ENCODE measurements around the gene ST3GAL4.
"Not testable (repeated sequence)": the region's sequence is repeated elsewhere in the genome, so short reads cannot be mapped to it uniquely, and the experiment has no call there.

Gene ST3GAL4, protein sequence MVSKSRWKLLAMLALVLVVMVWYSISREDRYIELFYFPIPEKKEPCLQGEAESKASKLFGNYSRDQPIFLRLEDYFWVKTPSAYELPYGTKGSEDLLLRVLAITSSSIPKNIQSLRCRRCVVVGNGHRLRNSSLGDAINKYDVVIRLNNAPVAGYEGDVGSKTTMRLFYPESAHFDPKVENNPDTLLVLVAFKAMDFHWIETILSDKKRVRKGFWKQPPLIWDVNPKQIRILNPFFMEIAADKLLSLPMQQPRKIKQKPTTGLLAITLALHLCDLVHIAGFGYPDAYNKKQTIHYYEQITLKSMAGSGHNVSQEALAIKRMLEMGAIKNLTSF

DNA sequence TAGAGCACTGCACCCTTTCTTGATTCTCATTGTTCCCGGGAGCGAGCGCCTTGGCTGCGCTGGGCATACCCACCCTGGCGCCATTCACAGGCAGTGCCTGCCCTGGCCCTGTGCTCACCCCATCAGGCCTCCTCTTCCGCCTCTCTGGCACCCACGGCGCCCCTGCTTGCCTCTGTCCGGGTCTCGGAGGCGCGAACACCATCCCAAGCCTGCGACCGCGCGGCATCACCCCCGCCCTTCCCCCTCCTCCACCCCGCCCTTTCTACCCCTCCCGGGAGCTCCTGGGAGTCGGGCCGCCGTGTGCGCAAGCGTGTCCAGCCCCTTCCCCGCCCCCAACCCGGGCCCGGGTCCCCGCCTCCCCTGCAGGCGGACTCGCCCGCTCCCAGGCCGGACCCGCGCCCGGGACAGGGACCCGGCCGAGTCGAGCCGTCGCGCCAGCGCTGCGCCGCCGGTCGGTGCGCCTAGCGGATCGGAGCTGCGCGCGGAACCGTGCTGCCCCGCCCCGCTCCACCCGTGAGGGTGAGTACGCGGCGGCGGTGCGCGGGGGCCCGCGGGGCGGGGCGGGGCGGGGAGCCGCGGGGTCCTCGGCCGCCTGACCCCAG lies at the start of gene ST3GAL4:
Gene ST3GAL4, plus strand, starts transcription at position 363 of the 602 bp plus-strand sequence. CDS start 50,470 bp downstream, outside the sequence.
- peak within 1 kb of the TSS; percentile 87 for H3K4me3 ChIP-seq (ENCODE audit: low read length)
- DNase-seq (ENCODE audit: low read depth), result peak; percentile 52
- TF ChIP-seq, protein P1, sequence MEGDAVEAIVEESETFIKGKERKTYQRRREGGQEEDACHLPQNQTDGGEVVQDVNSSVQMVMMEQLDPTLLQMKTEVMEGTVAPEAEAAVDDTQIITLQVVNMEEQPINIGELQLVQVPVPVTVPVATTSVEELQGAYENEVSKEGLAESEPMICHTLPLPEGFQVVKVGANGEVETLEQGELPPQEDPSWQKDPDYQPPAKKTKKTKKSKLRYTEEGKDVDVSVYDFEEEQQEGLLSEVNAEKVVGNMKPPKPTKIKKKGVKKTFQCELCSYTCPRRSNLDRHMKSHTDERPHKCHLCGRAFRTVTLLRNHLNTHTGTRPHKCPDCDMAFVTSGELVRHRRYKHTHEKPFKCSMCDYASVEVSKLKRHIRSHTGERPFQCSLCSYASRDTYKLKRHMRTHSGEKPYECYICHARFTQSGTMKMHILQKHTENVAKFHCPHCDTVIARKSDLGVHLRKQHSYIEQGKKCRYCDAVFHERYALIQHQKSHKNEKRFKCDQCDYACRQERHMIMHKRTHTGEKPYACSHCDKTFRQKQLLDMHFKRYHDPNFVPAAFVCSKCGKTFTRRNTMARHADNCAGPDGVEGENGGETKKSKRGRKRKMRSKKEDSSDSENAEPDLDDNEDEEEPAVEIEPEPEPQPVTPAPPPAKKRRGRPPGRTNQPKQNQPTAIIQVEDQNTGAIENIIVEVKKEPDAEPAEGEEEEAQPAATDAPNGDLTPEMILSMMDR (conservative IDR thresholded peaks at IDR 0.05; ENCODE audit: low read length), result no peak

DNA sequence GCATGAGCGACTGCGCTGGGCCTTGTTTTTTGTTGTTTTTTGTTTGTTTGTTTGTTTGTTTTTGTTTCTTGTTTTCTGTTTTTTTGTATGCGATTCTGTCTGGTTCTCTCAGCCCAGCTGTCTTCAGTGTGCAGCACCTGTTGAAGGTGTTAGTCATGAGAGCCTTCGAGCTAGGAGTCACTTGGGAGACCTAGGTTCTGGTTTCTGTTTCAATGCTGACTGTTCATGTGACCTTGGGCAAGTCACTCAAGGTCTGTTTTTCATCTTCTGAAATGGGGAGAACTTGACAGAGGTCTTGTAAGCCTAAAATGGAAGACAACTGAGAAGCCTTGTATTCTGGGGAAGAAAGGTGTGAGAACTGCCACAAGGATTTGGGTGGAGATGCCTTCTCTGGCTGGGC lies 49.8 kb upstream of the ST3GAL4 start:
- DNase-seq (ENCODE audit: low read depth), result no peak
- TF ChIP-seq, protein P1 (conservative IDR thresholded peaks at IDR 0.05; ENCODE audit: low read length), result no peak
- H3K4me3 ChIP-seq (ENCODE audit: low read length), result no peak overlapping the region

DNA sequence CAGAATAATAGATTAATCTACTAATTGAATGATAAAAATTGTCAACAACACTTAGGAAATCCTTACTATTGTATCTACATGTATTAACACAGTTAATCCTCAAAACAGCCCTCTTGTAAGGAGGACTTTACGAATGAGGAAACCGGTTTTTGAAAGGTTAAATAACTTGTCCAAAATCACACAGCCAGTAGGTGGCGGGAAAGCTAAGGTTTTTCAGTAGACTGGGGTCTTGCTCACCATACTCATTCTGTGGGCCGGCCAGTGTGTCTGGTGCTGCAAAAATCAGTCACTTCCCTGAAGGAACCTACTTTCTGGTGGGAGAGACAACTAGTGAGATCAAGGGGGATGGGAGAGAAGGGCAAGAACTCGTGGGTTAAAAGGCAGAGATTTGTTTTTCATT lies 47.8 kb upstream of the ST3GAL4 start:
- TF ChIP-seq, protein P1 (conservative IDR thresholded peaks at IDR 0.05; ENCODE audit: low read length), result peak; percentile 57
- H3K4me3 ChIP-seq (ENCODE audit: low read length), result no peak overlapping the region
- DNase-seq (ENCODE audit: low read depth), result peak; percentile 48

DNA sequence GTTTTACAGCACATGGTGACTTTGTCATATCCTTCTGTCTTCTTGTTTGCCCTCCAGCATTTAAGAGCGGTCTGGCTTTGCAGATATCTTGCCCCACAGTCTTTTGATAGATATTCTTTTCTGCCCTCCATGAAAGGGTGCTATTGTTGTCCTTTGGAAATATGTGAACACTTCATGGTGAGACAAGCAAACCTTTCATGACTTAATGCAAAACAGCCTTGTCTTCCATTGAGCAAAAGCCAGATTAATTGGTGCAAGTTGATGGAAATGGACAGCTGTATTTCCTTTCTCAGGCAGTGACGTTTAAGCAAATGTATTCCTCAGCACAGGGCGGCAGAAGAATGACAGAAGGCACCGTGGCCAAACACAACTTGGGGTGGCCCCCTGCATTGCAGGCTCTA lies 47.2 kb upstream of the ST3GAL4 start:
- TF ChIP-seq, protein P1 (conservative IDR thresholded peaks at IDR 0.05; ENCODE audit: low read length), result no peak
- DNase-seq (ENCODE audit: low read depth), result no peak

DNA sequence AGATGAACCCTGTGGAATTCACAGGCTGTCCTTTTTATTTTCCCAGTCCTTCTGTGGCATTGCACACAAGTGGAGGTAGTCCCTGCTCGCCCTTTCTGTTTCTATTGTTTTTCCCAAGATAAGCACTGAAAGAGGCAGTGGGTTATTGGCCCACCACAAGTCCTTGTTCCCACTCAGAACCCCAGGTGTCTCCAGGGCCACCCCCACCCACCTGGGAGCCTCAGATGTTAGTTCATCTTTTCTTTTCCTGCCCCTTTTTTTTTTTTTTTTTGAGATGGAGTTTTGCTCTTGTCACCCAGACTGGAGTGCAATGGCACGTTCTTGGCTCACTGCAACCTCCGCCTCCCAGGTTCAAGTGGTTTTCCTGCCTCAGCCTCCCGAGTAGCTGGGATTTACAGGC lies 46.7 kb upstream of the ST3GAL4 start:
- DNase-seq (ENCODE audit: low read depth); H3K4me3 ChIP-seq (ENCODE audit: low read length): not testable (repeated sequence)

More for the DNA sequence above, 47.2 kb upstream of the ST3GAL4 start:
- H3K4me3 ChIP-seq (ENCODE audit: low read length), result no peak overlapping the region

DNA sequence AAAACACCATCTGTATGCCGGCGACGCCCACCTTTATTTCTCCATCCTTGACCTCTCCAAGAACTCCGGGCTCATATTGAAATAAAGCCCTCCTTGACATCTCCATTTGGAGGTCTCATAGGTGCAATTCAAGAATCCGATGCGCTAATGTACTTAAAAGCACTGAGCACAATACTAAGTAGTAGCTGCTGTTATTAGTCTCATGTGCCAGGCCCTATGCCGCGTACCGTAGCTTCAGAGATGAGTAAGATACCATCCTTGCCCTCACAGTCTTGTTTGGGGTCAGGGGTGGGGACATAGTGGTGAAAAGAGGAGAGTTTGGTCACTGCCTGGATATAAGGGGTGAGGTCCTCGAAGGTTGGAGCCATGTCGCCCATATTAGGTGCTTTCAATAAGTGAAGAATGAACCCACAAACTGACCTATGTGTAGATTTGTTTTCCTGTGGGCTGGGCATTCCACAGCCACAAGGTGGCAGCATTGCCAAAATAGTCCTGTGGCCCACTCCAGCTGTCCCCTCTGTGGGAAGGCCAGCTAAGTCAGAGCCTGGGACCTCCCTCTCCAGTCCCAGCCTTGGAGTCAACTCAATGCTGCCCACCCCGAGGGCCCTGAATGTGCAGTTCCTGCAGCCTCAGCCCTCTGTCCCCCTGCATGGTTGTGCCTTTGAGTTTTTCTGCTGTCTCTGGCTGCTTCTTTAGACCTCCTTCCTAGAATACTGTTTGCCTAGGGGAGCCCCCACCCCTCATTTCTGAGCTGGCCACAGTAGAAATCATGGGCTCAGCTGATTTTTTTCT lies 45.1 kb upstream of the ST3GAL4 start:
- TF ChIP-seq, protein P1 (conservative IDR thresholded peaks at IDR 0.05; ENCODE audit: low read length), result peak; percentile 96
- peak; percentile 68 for DNase-seq (ENCODE audit: low read depth)
- H3K4me3 ChIP-seq (ENCODE audit: low read length), result no peak overlapping the region

DNA sequence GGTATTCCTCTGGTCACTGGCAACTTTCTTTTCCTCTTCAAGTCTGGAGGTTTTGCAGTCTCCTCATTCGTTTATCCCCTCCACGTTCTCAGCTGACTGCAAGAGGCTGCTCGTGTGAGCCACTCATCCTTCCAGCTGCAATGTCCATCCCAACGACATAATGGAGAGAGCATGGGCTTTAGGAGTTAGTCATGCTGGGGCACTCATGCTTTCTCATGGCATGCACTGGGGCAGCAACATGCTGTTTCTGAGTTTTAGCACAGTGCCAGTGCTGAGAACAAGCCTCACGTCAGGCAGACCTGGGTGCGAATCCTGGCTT lies 44.5 kb upstream of the ST3GAL4 start:
- no peak overlapping the region for H3K4me3 ChIP-seq (ENCODE audit: low read length)
- DNase-seq (ENCODE audit: low read depth), result peak; percentile 25
- TF ChIP-seq, protein P1 (conservative IDR thresholded peaks at IDR 0.05; ENCODE audit: low read length), result no peak

Data from AG10803 (cell line).